ENCODE measurements around the gene SPRR1A.

The SPRR1A gene

DNA sequence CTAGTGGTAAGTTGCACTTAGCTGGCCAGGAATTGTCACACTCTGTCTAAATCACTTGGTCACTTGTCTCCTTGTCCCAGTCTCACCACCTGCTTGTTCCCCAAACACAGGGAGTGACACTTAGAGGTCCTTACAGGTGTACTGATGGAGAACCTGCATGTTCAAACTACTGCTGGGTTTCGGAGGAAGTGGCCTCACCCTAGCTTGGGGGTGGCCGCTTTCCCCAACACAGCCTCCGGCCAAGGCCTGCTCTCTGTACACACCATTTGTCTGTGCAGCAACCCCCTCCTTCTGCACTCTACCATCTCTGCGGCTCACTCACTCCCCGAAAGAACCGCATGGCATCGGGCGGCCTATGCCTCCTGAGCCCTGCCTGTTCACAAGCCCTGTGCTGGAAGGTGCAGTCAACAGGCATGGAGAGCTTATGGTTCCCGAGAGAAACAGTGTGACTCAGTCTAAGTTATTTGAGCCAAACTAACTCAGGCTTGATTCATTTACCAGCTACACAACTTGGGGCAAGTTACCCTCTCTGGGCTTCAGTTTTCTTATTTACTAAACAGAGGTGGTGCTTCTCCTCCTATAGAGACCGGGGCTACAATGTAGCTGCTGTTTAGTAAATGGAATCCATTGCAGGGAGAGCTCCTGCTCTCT is 24.0 kb upstream of the SPRR1A start:
- no peaks in the 10 kb centered on the region for H3K9me3 ChIP-seq
- H3K27ac ChIP-seq, result no peak overlapping the region
- no peaks in the 10 kb centered on the region for H3K27me3 ChIP-seq
- no peaks in the 10 kb centered on the region for H3K4me1 ChIP-seq
- no peaks in the 10 kb centered on the region for H3K36me3 ChIP-seq
- intact Hi-C loops (cut with DNase I; ENCODE audit: low total_unique reads), result no loop called here
- no peak for DNase-seq
- TF ChIP-seq, protein P1, sequence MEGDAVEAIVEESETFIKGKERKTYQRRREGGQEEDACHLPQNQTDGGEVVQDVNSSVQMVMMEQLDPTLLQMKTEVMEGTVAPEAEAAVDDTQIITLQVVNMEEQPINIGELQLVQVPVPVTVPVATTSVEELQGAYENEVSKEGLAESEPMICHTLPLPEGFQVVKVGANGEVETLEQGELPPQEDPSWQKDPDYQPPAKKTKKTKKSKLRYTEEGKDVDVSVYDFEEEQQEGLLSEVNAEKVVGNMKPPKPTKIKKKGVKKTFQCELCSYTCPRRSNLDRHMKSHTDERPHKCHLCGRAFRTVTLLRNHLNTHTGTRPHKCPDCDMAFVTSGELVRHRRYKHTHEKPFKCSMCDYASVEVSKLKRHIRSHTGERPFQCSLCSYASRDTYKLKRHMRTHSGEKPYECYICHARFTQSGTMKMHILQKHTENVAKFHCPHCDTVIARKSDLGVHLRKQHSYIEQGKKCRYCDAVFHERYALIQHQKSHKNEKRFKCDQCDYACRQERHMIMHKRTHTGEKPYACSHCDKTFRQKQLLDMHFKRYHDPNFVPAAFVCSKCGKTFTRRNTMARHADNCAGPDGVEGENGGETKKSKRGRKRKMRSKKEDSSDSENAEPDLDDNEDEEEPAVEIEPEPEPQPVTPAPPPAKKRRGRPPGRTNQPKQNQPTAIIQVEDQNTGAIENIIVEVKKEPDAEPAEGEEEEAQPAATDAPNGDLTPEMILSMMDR (IDR thresholded peaks at IDR 0.05), result no peak
- no peak overlapping the region for H3K4me3 ChIP-seq

DNA sequence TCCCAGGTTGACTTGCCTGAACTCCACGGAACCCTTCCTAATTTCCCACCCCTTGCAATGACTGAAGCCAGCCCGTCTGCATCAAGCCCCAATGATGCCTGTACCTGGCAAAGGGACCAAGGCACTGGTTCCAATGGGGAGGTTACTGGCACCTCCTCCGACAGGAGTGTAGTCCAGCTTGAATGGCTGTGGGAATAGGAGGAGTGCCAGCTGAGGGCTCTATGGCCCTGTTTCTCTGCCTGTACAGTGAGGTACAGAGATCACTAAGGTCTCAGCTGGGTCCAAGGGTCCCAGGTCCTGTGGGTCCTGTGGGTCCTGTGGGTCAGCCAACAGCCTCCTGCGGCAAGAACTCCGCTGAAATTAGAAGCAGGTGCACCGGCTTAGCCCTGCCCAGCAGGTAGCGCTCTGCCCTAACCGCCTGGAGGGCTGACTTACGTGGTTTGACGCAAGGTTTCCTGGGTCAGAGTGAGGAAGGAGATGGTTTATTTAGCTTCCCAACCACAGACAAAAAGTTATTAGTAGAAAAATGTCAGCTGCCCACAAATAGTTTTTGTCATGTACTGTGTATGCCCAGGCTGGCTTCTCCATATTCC is 23.3 kb upstream of the SPRR1A start:
- no peaks in the 10 kb centered on the region for H3K36me3 ChIP-seq
- no peak for DNase-seq
- no peaks in the 10 kb centered on the region for H3K9me3 ChIP-seq
- H3K27me3 ChIP-seq, result no peaks in the 10 kb centered on the region
- TF ChIP-seq, protein P1 (IDR thresholded peaks at IDR 0.05), result no peak
- no peak overlapping the region for H3K27ac ChIP-seq
- intact Hi-C loops (cut with DNase I; ENCODE audit: low total_unique reads), result no loop called here
- H3K4me1 ChIP-seq, result no peaks in the 10 kb centered on the region
- H3K4me3 ChIP-seq, result no peak overlapping the region

DNA sequence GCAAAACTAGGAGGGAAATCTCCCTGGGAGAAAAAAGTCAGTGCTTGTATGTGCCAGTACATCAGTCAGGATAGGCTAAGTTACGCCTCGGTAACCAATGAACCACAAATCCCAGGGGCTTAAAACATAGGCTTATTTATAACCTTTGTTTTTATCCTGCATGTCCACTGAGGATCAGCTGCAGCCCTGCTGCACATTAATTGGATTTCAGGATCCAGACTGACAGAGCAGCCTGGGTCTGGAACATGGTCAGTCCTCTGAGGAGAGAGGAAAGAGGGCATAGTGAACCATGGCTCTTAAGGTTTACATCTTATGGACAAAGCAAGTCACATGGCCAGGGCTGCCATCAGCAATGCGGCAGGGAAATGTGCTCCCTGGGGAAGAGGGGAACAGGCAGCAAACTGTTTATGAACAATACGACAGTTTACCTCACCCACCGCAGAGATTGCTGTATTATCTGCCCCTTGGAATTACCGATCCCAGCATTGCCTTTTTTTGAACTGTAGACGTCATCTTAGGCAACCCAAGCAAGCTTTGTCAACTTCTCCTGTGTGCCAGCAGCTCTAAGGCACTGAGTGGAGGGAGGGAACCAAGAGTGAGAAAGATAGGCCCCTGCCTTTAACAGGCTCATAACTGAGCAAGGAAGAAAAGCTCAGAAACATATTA is 22.5 kb upstream of the SPRR1A start:
- TF ChIP-seq, protein P1 (IDR thresholded peaks at IDR 0.05), result no peak
- no peak for DNase-seq
- no peak overlapping the region for H3K27ac ChIP-seq
- no peaks in the 10 kb centered on the region for H3K36me3 ChIP-seq
- no peak overlapping the region for H3K4me3 ChIP-seq
- no peaks in the 10 kb centered on the region for H3K9me3 ChIP-seq
- no peaks in the 10 kb centered on the region for H3K27me3 ChIP-seq
- no peaks in the 10 kb centered on the region for H3K4me1 ChIP-seq
- intact Hi-C loops (cut with DNase I; ENCODE audit: low total_unique reads), result no loop called here

DNA sequence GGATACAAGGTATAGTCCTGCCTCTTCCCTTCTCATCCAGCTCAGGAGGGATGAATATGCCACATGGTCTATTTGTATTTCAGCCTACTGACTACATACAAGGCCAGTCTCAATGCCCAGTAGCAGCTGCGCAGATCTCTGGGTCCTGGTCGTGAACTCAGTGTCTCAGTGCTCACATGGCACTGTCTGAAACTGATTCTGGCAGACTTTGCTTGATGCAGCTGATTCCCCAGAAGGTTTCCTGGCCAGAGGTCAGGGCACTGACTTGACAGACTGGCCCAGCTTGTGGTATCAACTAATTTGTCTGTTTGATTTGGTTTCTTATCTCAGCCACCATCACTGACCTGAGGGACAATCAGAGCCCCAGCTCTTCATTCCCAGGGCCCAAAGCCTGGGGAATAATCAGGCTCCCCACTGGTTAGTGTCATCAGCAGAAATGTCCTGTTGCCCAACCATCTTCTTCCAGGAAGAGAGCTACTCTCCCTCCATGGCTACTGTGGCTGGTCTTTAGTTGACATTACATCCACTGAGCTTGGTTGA is 20.9 kb upstream of the SPRR1A start:
- Histone ChIP-seq H3K27me3 (peaks cover 0 to 4% of the 10 kb centered on the region in 2 donors), H3K4me3 (no peak overlapping the region), H3K27ac (no peak overlapping the region), H3K9me3 (no peaks in the 10 kb centered on the region), H3K36me3 (no peaks in the 10 kb centered on the region), H3K4me1 (no peaks in the 10 kb centered on the region)
- no peak for DNase-seq
- TF ChIP-seq, protein P1 (IDR thresholded peaks at IDR 0.05), result no peak
- intact Hi-C loops (cut with DNase I; ENCODE audit: low total_unique reads), result no loop called here

DNA sequence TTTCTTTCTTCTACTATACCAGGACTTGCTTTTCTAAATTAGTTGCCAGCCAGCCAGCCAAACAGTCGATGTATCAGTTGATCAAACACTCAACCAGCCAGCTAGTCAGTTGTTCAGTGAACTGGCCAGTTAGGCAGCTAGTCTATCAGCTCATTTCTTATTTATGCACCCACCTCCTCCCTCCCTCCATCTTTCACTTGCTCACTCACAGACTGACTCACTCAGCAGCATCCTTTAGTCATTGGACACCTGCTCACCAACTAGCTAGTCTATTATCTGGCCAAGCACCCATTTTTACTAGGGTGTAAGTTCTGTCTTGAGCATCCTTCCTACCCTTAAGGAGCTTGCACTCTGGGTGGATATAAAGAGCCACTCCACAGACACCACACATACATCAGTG is 19.3 kb upstream of the SPRR1A start:
- Histone ChIP-seq H3K4me1 (no peaks in the 10 kb centered on the region), H3K9me3 (no peaks in the 10 kb centered on the region), H3K27ac (no peak overlapping the region), H3K27me3 (peaks cover 0 to 4% of the 10 kb centered on the region in 2 donors), H3K36me3 (no peaks in the 10 kb centered on the region), H3K4me3 (no peak overlapping the region)
- intact Hi-C loops (cut with DNase I; ENCODE audit: low total_unique reads), result no loop called here
- no peak for DNase-seq
- TF ChIP-seq, protein P1 (IDR thresholded peaks at IDR 0.05), result no peak
